Stimulated activated naive B cell treated with anti-CD40 and anti-IgM and Interleukin-4, amounts not matched to agents 10 μg/mL and 1 μg/mL and 100 μg/mL, for 72 hours (primary cell): ENCODE measurements around the gene LEMD3.
A peak's percentile ranks its signal among the peaks of the same experiment; 100 is the strongest.

Experiments
- ATAC-seq, 2 donors: fragments of 150-1000 bp; cut with Tn5 transposase; replicated peaks; 2 replicates each; pipeline ENCODE4 v1.10.0; 2021; ENCODE audit warnings: moderate library complexity in 1 of 2
- DNase-seq: peaks from one replicate; pipeline ENCODE4 v3.0.0; 2021
- H3K27ac Mint-ChIP-seq: one replicate; pipeline ENCODE4 v1.8.0; 2022; ENCODE audit warnings: mild to moderate bottlenecking, mixed read lengths
- H3K27me3 Mint-ChIP-seq, 2 donors: one replicate each; pipeline ENCODE4 v1.8.0; 2022; ENCODE audit warnings: mixed read lengths in 2 of 2
- H3K36me3 Mint-ChIP-seq, 2 donors: one replicate each; pipeline ENCODE4 v1.8.0; 2022; ENCODE audit warnings: mixed read lengths in 2 of 2, mild to moderate bottlenecking in 1 of 2
- H3K4me1 Mint-ChIP-seq, 2 donors: one replicate each; pipeline ENCODE4 v1.8.0; 2022; ENCODE audit warnings: mixed read lengths in 2 of 2, mild to moderate bottlenecking in 1 of 2
- H3K4me3 Mint-ChIP-seq, 2 donors: one replicate each; pipeline ENCODE4 v1.8.0; 2022; ENCODE audit warnings: mild to moderate bottlenecking in 2 of 2, mixed read lengths in 2 of 2, moderate library complexity in 1 of 2
- H3K9me3 Mint-ChIP-seq, 2 donors: one replicate each; pipeline ENCODE4 v1.8.0; 2022; ENCODE audit warnings: mixed read lengths in 2 of 2, mild to moderate bottlenecking in 1 of 2

The LEMD3 gene

DNA sequence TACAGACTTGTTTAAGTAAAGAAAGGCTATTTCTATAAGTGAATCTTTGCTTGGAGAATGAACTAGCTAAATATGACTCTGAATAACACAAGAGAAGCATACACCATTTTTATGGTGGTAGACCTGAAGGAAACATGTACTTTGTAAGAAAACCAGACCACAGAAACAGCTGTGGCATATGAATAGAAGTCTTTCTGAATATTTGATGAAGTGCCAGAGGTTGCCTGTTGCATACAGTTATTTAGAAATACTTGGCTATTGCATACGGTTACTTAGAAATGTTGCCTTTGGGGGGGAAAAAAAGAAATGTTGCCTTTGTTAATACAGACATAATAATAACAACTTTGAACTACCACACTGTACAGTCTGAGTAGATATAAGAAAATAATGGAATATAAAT lies 16.8 kb upstream of the LEMD3 start:
- no peak overlapping the region for H3K27ac Mint-ChIP-seq
- DNase-seq: no peak
- H3K36me3 Mint-ChIP-seq: no peaks in the 10 kb centered on the region
- H3K4me1 Mint-ChIP-seq: peaks cover 4 to 9% of the 10 kb centered on the region in 2 donors
- no peak for ATAC-seq
- no peaks in the 10 kb centered on the region for H3K9me3 Mint-ChIP-seq
- peaks cover 9 to 11% of the 10 kb centered on the region in 2 donors for H3K27me3 Mint-ChIP-seq
- no peak overlapping the region for H3K4me3 Mint-ChIP-seq

DNA sequence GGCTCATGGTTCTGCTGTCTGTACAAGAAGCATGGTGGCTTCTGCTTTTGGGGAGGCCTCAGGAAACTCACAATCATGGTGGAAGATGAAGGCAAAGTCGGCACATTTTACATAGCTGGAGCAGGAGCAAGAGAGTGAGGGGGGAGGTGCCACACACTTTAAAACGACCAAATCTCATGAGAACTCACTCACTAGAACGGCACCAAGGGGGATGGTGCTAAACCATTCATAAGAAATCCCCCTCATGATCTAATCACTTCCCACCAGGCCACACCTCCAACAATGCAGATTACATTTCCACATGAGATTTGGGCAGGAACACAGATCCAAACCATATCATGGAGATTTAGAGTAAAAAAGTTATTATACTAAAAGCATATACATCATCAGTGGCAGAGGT lies 13.6 kb upstream of the LEMD3 start:
- ATAC-seq (peak; percentile 43 to 53), DNase-seq (no peak)
- Mint-ChIP-seq H3K27me3 (peaks cover 0 to 9% of the 10 kb centered on the region in 2 donors), H3K4me3 (peak overlapping the region; percentile 13 to 34), H3K27ac (peak overlapping the region; percentile 3), H3K4me1 (peaks cover 4 to 9% of the 10 kb centered on the region in 2 donors), H3K36me3 (no peaks in the 10 kb centered on the region), H3K9me3 (no peaks in the 10 kb centered on the region)

DNA sequence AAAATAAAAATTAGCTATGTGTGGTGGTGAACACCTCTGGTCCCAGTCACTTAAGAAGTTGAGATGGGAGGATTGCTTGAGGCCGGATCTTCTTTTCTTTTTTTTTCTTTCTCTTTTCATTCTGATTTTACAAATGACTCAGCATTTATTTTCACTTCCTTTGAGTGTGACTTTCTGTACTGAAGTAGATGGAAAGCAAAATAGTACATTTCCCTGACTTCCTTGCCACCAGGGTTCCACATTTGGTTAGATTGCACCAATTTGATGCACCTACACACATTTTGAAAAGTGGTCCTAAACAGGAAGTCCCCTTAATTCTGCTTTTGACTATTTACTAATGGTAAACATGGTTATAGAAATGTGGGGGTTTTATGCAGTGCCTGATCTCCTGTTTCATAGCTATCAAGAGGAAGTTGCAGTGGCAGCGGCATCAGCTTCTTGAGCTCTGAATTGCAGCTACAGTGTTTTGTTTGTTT lies 13.0 kb upstream of the LEMD3 start:
- Mint-ChIP-seq H3K27me3 (peaks cover 0 to 7% of the 10 kb centered on the region in 2 donors), H3K9me3 (no peaks in the 10 kb centered on the region), H3K4me3 (peak overlapping the region; percentile 34 to 47), H3K4me1 (peaks cover 4 to 9% of the 10 kb centered on the region in 2 donors), H3K36me3 (no peaks in the 10 kb centered on the region), H3K27ac (peak overlapping the region; percentile 65)
- peak; percentile 16 for DNase-seq
- peak; percentile 86 to 87 for ATAC-seq

DNA sequence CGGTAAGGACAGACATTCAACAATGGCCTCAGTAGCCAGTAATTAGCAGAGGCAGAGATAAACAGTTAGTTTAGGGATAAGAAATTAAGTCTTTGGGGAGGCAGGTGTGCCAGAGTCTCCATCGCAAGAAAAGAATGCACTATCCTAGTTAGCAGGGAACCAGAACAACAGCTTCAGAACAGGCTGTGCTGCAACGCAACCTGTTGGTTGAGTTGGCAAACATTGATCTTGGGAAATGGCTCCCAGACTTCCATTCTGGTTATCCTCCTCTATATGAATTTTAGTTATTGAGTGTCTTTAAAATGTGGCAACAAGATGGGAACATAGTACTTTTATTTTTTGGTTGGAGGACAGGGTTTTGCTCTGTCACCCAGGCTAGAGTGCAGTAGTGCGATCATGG lies 12.3 kb upstream of the LEMD3 start:
- no peaks in the 10 kb centered on the region for H3K36me3 Mint-ChIP-seq
- ATAC-seq (no peak), DNase-seq (no peak)
- peaks cover 0 to 7% of the 10 kb centered on the region in 2 donors for H3K27me3 Mint-ChIP-seq
- H3K4me1 Mint-ChIP-seq: peaks cover 4 to 9% of the 10 kb centered on the region in 2 donors
- no peaks in the 10 kb centered on the region for H3K9me3 Mint-ChIP-seq
- peak overlapping the region; percentile 65 for H3K27ac Mint-ChIP-seq
- peak overlapping the region; percentile 34 to 47 for H3K4me3 Mint-ChIP-seq

DNA sequence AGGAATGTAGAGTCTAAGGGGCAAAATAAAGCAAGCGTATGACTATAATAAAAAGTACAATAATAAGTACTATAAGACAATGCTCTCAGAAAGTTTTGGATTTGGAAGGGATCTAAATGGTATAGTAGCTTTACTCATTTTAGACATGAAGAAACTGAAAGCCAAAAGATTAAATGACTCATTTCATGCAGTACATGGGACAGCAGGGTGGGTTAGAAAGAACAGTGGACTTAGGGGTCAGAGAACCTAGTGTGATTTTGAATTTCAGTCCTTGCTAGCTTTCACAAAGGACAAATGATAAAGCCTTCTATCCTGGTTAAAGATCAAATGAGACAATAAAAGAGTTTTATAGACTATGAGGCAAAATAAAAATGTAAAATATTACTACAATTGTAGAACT lies 6.8 kb upstream of the LEMD3 start:
- H3K36me3 Mint-ChIP-seq: no peaks in the 10 kb centered on the region
- H3K4me3 Mint-ChIP-seq: no peak overlapping the region
- no peak overlapping the region for H3K27ac Mint-ChIP-seq
- H3K4me1 Mint-ChIP-seq: no peaks in the 10 kb centered on the region
- no peaks in the 10 kb centered on the region for H3K9me3 Mint-ChIP-seq
- ATAC-seq (no peak), DNase-seq (no peak)
- peaks cover 5 to 10% of the 10 kb centered on the region in 2 donors for H3K27me3 Mint-ChIP-seq

DNA sequence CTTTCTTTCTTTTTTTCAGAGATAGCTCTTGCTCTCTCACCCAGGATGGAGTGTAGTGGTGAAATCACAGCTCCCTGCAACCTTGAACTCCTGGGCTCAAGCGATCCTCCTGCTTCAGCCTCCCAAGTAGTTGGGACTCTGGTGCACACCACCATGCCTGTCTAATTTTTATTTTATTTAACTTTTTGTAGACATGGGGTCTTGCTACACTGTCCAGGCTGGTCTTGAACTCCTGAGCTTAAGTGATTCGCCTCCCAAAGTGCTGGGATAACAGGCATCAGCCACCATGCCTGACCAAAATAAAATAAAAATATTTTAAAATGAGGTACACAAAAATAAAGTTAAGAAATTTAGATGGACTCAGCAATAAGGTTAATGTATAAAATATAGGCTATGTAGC lies 5.1 kb upstream of the LEMD3 start:
- no peaks in the 10 kb centered on the region for H3K9me3 Mint-ChIP-seq
- no peaks in the 10 kb centered on the region for H3K36me3 Mint-ChIP-seq
- no peak overlapping the region for H3K27ac Mint-ChIP-seq
- H3K4me1 Mint-ChIP-seq: no peaks in the 10 kb centered on the region
- ATAC-seq (no peak), DNase-seq (no peak)
- no peak overlapping the region for H3K4me3 Mint-ChIP-seq
- peaks cover 5 to 10% of the 10 kb centered on the region in 2 donors for H3K27me3 Mint-ChIP-seq

DNA sequence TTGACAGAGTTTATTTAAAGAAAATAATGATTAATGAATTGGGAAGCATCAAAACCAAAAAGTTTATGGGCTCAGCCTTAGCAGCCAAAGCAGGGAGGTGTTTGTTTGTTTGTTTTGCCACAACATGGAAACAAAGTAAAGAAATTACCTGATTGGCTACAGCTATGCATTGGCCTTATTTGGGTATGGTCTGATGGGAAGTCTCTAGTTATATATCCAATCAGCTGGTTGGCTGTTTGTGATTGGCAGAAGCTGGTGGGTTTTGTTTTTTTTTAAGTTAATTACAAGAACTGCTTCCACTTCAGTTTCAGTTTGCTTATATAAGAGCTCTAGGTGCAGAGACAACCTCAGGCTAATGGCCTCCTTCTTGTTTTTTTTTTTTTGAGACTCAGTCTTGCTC lies 4.6 kb upstream of the LEMD3 start:
- Mint-ChIP-seq H3K4me1 (no peaks in the 10 kb centered on the region), H3K9me3 (no peaks in the 10 kb centered on the region), H3K27me3 (peaks cover 5 to 10% of the 10 kb centered on the region in 2 donors), H3K4me3 (no peak overlapping the region), H3K27ac (no peak overlapping the region), H3K36me3 (peaks cover 0 to 2% of the 10 kb centered on the region in 2 donors)
- ATAC-seq (no peak), DNase-seq (no peak)

DNA sequence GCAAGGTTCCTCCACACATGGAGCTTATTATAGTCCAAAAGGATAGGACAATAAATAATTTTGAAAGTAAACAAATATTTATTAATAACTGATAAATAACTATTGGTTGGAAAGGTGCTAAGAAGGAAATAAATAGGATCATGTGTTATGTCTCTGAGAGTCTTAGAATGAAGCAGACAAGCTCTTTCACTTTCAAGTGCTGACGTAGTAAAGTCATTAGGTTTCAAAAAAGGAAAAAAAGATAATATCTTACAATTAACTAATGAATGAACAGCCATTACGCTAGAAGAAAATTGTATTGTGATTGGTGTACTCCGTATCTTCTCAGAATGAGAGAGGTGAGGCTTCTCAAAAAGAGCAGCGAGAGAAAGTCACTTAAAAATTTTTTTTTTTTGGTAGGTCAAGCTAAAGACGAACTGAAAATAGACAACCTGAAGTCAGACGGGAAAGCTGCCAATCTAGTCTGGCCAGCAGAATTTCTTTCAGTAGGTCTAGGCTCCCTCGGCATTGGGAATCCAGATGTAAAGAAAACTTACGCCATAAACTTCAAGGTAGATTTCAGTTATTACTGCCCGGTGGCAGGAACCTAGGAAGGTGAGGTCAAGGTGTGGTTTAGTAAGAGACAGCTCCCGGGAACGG lies 583 bp upstream of the LEMD3 start:
- no peaks in the 10 kb centered on the region for H3K9me3 Mint-ChIP-seq
- peaks cover 9 to 26% of the 10 kb centered on the region in 2 donors for H3K4me1 Mint-ChIP-seq
- peak; percentile 0 to 4 for ATAC-seq
- DNase-seq: no peak
- peak overlapping the region; percentile 97 for H3K27ac Mint-ChIP-seq
- H3K4me3 Mint-ChIP-seq: peak overlapping the region; percentile 94 to 96
- H3K36me3 Mint-ChIP-seq: peaks cover 2 to 4% of the 10 kb centered on the region in 2 donors
- peaks cover 3 to 5% of the 10 kb centered on the region in 2 donors for H3K27me3 Mint-ChIP-seq

DNA sequence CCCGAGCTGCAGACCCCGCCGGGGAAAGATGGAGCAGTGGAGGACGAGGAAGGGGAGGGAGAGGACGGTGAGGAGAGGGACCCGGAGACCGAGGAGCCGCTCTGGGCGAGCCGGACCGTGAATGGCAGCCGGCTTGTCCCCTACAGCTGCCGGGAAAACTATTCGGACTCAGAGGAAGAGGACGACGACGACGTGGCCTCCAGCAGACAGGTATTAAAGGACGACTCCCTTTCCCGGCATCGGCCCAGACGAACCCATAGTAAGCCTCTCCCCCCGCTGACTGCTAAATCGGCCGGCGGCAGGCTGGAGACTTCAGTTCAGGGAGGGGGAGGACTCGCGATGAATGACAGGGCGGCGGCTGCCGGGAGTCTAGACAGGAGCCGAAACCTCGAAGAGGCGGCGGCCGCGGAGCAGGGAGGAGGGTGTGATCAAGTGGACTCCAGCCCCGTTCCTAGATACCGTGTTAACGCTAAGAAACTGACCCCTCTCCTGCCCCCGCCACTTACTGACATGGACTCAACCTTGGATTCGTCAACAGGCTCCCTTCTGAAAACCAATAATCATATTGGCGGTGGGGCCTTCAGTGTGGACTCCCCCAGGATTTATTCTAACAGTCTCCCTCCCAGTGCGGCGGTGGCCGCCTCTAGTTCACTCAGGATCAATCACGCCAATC lies 962 bp downstream of the LEMD3 start:
- Mint-ChIP-seq H3K36me3 (peaks cover 2 to 4% of the 10 kb centered on the region in 2 donors), H3K9me3 (no peaks in the 10 kb centered on the region), H3K4me3 (peak overlapping the region; percentile 94 to 96), H3K27ac (peak overlapping the region; percentile 91), H3K4me1 (peaks cover 9 to 26% of the 10 kb centered on the region in 2 donors), H3K27me3 (peaks cover 3 to 5% of the 10 kb centered on the region in 2 donors)
- ATAC-seq (peak; percentile 56 to 61), DNase-seq (peak; percentile 34)

DNA sequence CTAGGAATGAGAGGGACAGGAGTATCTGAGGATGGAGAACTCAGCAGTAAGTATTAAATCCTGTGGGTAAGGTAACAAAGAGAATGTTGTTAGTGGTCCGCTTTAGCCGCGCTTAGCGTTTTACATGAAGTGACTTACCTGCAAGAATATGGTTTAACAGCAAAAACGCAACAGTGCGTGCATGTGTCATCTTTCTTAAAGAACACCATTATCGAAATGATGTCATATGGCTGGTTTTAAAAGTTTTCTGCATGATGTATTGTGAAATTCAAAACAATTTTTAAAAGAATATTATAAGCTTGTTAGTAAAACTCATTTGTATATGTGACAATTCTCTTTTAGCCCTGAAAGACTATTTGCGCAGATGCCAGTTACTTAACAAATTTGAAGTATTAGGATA lies 1.7 kb downstream of the LEMD3 start:
- peaks cover 9 to 26% of the 10 kb centered on the region in 2 donors for H3K4me1 Mint-ChIP-seq
- no peak for DNase-seq
- peak overlapping the region; percentile 94 to 96 for H3K4me3 Mint-ChIP-seq
- ATAC-seq: no peak
- peaks cover 1 to 3% of the 10 kb centered on the region in 2 donors for H3K27me3 Mint-ChIP-seq
- H3K27ac Mint-ChIP-seq: peak overlapping the region; percentile 91
- no peaks in the 10 kb centered on the region for H3K9me3 Mint-ChIP-seq
- peaks cover 2 to 4% of the 10 kb centered on the region in 2 donors for H3K36me3 Mint-ChIP-seq

DNA sequence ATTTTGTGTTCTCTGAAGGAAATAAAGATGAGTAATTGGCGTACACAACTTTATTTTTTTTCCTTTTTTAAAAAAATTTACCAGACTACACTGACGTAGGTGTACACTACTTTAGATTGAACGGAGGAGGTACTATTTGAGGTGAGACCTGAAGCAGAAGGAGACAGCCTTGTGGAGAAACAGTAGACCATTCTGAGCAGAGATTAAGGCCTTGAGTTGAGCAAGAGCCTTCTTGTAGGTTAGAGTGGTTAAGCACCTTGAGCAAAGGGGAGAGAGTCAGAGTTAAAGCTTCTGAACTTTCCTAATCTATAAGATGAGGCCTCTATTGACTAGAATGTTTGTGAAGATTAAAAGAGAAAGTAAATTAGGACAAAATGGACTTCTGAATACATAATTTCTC lies 2.5 kb downstream of the LEMD3 start:
- no peak for DNase-seq
- peaks cover 9 to 26% of the 10 kb centered on the region in 2 donors for H3K4me1 Mint-ChIP-seq
- no peaks in the 10 kb centered on the region for H3K9me3 Mint-ChIP-seq
- no peak for ATAC-seq
- peak overlapping the region; percentile 54 to 62 for H3K4me3 Mint-ChIP-seq
- no peak overlapping the region for H3K27ac Mint-ChIP-seq
- peaks cover 2 to 4% of the 10 kb centered on the region in 2 donors for H3K36me3 Mint-ChIP-seq
- H3K27me3 Mint-ChIP-seq: no peaks in the 10 kb centered on the region

DNA sequence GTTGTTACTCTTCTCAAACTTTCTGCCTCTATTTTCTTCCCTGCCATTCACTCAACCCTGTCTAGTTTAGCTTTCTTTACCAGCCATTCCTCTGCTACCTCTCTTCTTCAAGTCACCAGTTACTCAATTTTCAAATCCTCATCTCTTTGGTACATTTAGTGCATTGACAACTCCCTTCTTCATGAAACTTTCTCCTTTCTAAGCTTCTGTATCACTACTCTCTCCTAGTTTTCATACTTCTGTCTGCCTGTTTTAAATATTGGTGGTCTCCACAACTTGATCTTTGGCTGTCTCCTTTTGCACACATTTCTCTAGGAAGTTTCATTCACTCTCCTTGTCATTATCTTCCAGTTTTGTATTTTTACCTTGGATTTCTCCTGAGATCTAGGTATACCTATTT lies 6.0 kb downstream of the LEMD3 start:
- ATAC-seq: no peak
- no peak for DNase-seq
- Mint-ChIP-seq H3K27me3 (no peaks in the 10 kb centered on the region), H3K36me3 (peaks cover 0 to 4% of the 10 kb centered on the region in 2 donors), H3K9me3 (no peaks in the 10 kb centered on the region), H3K27ac (no peak overlapping the region), H3K4me3 (no peak overlapping the region), H3K4me1 (peaks cover 9 to 25% of the 10 kb centered on the region in 2 donors)

DNA sequence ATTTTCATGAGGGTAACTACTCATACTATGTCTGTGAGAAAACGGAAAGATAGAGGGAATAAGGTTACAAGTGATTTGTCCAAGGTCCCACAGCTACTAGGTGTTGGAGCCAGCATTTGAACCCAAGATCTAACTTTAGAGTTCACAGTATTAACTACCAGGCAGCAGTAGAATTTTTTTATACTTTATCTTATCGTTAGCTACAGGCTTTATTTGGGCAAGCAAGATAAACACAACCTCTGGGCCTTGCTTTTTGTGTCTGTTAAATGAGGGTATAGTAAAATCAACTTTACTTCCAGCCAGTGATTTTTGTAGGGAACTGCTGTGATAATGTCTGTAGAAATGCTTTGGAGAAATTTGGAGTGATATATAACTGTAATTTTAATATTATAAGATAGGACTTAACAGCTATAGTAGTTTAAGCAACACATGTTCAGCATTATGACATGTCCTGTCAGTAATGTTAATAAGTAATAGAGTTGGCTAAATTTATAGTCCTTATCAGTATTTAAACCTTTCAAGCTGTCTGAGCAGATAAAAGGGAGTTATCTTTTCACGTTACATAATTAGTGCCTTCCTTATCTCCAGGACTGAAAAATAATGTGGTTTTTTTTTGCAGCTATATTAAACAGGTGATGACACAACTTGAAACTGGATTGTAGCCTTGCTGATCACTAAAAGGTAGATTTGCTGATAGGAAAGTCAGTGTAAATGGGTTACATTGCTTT lies 12.8 kb downstream of the LEMD3 start:
- DNase-seq (no peak), ATAC-seq (no peak)
- Mint-ChIP-seq H3K27ac (peak overlapping the region; percentile 28), H3K9me3 (no peaks in the 10 kb centered on the region), H3K36me3 (peaks cover 9 to 15% of the 10 kb centered on the region in 2 donors), H3K4me3 (no peak overlapping the region), H3K4me1 (peaks cover 34 to 55% of the 10 kb centered on the region in 2 donors), H3K27me3 (no peaks in the 10 kb centered on the region)

DNA sequence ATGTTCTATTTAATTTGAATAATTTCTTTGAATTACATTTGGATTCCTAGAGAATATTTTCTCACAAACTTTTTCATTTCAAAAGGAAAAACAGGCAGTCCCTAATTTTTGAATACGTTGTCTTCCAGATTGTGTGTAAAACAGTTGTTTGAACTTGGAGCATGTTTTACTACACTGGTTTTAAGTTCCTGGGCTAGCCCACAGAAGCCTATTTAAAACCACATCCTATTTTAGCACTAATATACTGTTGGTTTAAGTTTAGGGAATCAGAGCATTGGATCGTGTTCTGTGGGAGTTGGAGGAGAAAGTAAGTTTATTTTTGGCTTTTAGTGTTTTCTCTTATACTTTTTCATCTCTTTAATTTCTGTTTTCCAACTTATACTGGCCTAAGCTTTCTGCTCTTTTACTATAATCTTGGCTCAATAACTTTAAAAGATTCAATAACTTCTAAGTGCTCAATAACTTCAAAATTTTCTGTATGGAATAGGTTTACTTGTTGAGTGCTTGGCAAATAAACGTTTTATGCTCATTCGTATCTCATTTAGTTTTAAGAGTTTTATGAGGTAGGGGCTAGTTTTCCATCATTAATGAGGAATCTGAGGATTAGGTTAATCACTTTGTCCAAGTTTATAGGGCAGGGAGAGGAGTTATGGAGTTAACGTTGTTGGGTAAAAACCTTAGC lies 14.9 kb downstream of the LEMD3 start:
- H3K4me1 Mint-ChIP-seq: peaks cover 43 to 74% of the 10 kb centered on the region in 2 donors
- H3K9me3 Mint-ChIP-seq: no peaks in the 10 kb centered on the region
- peaks cover 13 to 22% of the 10 kb centered on the region in 2 donors for H3K36me3 Mint-ChIP-seq
- H3K27me3 Mint-ChIP-seq: no peaks in the 10 kb centered on the region
- DNase-seq: no peak
- no peak for ATAC-seq
- no peak overlapping the region for H3K4me3 Mint-ChIP-seq
- H3K27ac Mint-ChIP-seq: peak overlapping the region; percentile 65
